Kidney (tissue), 14 donors: Measurements from ENCODE around the gene USP40. TPM values are rescaled to one million over a fixed set of nuclear protein-coding genes. Genes with fewer than 3 reads are reported as not detected.

Experiments used
- DNase-seq, 5 donors: peaks; one replicate each; pipeline ENCODE4 v3.0.0-alpha.2; 2013 to 2020
- FAIRE-seq: peaks from 2 replicates; lab custom pipeline; 2012; peaks lifted over from hg19 to GRCh38; lab: Jason Lieb, UNC
- H3K27ac ChIP-seq, 2 donors: one replicate each; pipeline ENCODE4 v1.7.0; 2013; ENCODE audit warnings: low read depth in 2 of 2, low read length in 2 of 2, inconsistent platforms in 1 of 2
- H3K27me3 ChIP-seq: one replicate; pipeline ENCODE4 v1.7.1; 2013; ENCODE audit warnings: low read length, inconsistent platforms; ENCODE audit not compliant: control insufficient read depth, insufficient read depth
- H3K36me3 ChIP-seq, 3 donors: one replicate each; pipeline versions ENCODE4 v1.7.0 to v1.7.1; 2013; ENCODE audit warnings: low read length in 3 of 3, control low read depth in 1 of 3, inconsistent platforms in 1 of 3; ENCODE audit not compliant: insufficient read depth in 3 of 3, control insufficient read depth in 2 of 3
- H3K4me1 ChIP-seq, 3 donors: one replicate each; pipeline versions ENCODE4 v1.7.0 to v1.7.1; 2013; ENCODE audit warnings: low read length in 3 of 3, inconsistent platforms in 1 of 3, low read depth in 1 of 3; ENCODE audit not compliant: control insufficient read depth in 2 of 3, insufficient read depth in 2 of 3
- H3K4me3 ChIP-seq, 3 donors: one replicate each; pipeline versions ENCODE4 v1.7.0 to v1.8.1; 2013; ENCODE audit warnings: low read length in 3 of 3, control low read depth in 1 of 3, inconsistent platforms in 1 of 3
- H3K9ac ChIP-seq, 3 donors: one replicate each; pipeline versions ENCODE4 v1.7.0 to v1.7.1; 2013; ENCODE audit warnings: low read length in 3 of 3, control low read depth in 1 of 3, inconsistent platforms in 1 of 3
- H3K9me3 ChIP-seq, 3 donors: one replicate each; pipeline versions ENCODE4 v1.7.0 to v1.7.1; 2013; ENCODE audit warnings: low read length in 3 of 3, control low read depth in 1 of 3, inconsistent platforms in 1 of 3; ENCODE audit not compliant: control insufficient read depth in 2 of 3, insufficient read depth in 1 of 3
- CTCF ChIP-seq: IDR thresholded peaks from 3 replicates; pipeline ENCODE4 v1.5.1; 2012; ENCODE audit warnings: mild to moderate bottlenecking, moderate library complexity, borderline replicate concordance; ENCODE audit not compliant: insufficient read depth; ENCODE audit errors: extremely low read depth
- intact Hi-C: fragments of 100-400 bp; cut with DNase I; formaldehyde crosslinking; loops from one replicate; pipeline ENCODE4 v1.11.1; 2022
- polyA plus RNA-seq: library from polyadenylated mRNA; stranded (reverse); fragments of 350-450 nt; fragmentation: Illumina TruSeq; extraction: RNeasy Lipid Tissue Mini Kit (QIAGEN cat#74804); gene quantifications from one replicate; pipeline ENCODE4 v1.2.3, GENCODE V29; 2014; ENCODE audit warnings: low read depth, low replicate concordance; ENCODE audit not compliant: insufficient read depth
- total RNA-seq: library from RNA; stranded (reverse); fragmentation: NEBNext Ultra II Directional; extraction: Animal tissue kit (Norgen Biotek cat#: 25700); gene quantifications from one replicate; pipeline ENCODE4 v1.2.1, GENCODE V29; 2021
- donor health status: control.
- donor health status: control.
- donor health status: control.
- donor health status: control.
- donor health status: control.
- donor health status: DM: yes; HTN: yes; CAD: no.
- donor health status: Normal renal cell carcinoma (clear cell type).

The USP40 gene
- total and polyA plus RNA-seq, 2 donors from 2014 or later: 28.5 to 51.6 TPM

GRCh38 chr2:233440314-233440713, 126.3 kb downstream of the USP40 start:
- H3K4me1 ChIP-seq: no peaks in the 10 kb centered on the region

GRCh38 chr2:233439191-233439590, 127.4 kb downstream of the USP40 start:
- Histone ChIP-seq H3K9me3 (no peaks in the 10 kb centered on the region), H3K27me3 (no peaks in the 10 kb centered on the region), H3K9ac (no peak overlapping the region), H3K36me3 (peaks cover 0 to 12% (median 8%) of the 10 kb centered on the region in 3 donors), H3K4me3 (no peak overlapping the region), H3K4me1 (no peaks in the 10 kb centered on the region), H3K27ac (no peak overlapping the region)
- intact Hi-C loops: no loop called here
- DNase-seq (peak in 1 of 5 donors; percentile 33), FAIRE-seq (no peak)
- no peak for TF ChIP-seq CTCF

More at GRCh38 chr2:233440314-233440713, 126.3 kb downstream of the USP40 start:
- no peaks in the 10 kb centered on the region for H3K9me3 ChIP-seq
- no peak overlapping the region for H3K4me3 ChIP-seq
- H3K27ac ChIP-seq: no peak overlapping the region
- H3K36me3 ChIP-seq: peaks cover 0 to 12% (median 8%) of the 10 kb centered on the region in 3 donors
- no peaks in the 10 kb centered on the region for H3K27me3 ChIP-seq
- intact Hi-C loops: no loop called here
- no peak for FAIRE-seq
- no peak overlapping the region for H3K9ac ChIP-seq
- no peak for DNase-seq
- TF ChIP-seq CTCF: no peak

DNA sequence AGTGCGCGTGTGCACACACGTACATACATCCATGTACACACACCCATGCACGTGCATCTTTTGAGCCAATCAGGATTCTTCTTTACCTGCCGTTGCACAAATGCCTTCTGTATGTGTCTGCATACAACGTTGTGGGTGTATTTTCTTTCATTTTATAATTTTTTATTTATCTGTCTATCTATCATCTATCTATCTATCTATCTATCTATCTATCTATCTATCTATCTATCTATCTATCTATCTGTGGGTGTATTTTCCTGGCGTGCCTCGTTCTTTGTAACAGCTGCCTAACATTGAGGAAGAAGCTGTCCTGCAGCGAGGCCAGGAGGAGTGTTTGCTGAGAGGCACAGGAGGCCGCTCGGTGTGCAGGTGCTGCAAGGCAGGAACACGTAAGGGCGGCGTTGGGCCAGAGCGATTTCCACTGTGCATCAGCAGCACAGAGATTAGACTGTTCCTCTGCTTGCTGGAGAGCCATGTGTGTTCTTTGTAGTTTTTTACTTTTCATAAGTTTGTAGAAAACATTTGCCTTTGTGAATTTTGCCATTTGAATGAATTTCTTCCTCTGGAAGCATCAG, 127.9 kb downstream of the USP40 start:
- no peaks in the 10 kb centered on the region for H3K27me3 ChIP-seq
- H3K4me1 ChIP-seq: no peaks in the 10 kb centered on the region
- no peak overlapping the region for H3K9ac ChIP-seq
- no peak overlapping the region for H3K27ac ChIP-seq
- peaks cover 0 to 12% (median 8%) of the 10 kb centered on the region in 3 donors for H3K36me3 ChIP-seq
- no peaks in the 10 kb centered on the region for H3K9me3 ChIP-seq
- TF ChIP-seq CTCF: no peak
- intact Hi-C loops: no loop called here
- no peak for DNase-seq
- H3K4me3 ChIP-seq: no peak overlapping the region
- no peak for FAIRE-seq
